HCEC 1CT (cell line): ENCODE data around the gene MST1.
"Not testable (repeated sequence)": the region's sequence is repeated elsewhere in the genome, so short reads cannot be mapped to it uniquely, and the experiment has no call there.

ENCODE experiments used
- DNase-seq: peaks from one replicate; pipeline ENCODE4 v3.0.0-alpha.2; 2017

Gene MST1

DNA sequence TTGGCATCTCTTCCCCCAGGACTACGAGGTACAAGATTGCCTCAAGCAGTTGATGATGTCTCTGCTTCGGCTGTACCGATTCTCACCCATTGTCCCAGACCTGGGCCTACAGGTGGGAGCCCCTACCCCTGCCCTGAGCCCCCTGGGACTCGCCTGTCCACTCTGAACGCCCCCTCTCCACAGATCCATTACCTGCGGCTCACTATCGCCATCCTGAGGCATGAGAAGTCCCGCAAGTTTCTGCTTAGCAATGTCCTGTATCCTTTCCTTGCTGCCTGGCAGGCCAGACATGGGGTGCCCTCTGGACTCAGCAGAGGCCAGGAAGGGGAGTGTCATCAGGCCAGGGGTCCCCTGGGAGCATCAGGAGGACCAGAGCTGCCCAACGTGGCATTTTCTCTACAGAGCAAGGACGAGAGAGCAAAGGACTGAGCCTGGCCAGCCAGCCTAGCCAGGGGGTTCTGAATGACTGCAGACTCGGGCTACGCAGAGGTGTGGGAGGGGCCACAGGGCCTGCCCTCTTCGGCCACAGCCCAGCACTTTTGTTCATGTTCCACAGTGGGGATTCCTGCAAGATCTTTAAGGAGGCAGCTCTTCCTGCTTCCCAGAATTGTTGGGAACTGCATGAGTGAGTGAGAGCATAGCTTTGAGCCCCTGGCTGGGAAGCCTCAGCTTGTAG is 11.3 kb upstream of the MST1 start:
- no peak for DNase-seq

DNA sequence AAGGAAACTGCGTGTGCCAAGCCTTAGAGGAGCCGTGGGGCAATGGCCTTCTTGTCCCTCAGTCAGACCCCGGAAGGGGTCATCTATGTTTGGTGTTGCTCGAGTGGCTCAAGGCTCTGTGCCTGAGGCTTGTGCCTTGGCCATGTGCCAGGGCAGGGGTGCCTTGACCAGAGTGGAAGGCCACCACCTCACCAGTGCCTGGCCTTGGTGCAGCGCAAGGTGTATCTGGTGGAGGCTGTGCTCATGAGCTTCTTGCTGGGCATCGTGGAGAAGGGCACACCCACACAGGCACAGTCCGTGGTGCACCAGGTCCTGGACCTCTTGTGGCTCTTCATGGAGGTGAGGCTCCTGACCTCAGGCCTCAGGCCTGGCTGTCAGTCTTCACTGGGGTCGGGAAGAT is 10.7 kb upstream of the MST1 start:
- DNase-seq = no peak

DNA sequence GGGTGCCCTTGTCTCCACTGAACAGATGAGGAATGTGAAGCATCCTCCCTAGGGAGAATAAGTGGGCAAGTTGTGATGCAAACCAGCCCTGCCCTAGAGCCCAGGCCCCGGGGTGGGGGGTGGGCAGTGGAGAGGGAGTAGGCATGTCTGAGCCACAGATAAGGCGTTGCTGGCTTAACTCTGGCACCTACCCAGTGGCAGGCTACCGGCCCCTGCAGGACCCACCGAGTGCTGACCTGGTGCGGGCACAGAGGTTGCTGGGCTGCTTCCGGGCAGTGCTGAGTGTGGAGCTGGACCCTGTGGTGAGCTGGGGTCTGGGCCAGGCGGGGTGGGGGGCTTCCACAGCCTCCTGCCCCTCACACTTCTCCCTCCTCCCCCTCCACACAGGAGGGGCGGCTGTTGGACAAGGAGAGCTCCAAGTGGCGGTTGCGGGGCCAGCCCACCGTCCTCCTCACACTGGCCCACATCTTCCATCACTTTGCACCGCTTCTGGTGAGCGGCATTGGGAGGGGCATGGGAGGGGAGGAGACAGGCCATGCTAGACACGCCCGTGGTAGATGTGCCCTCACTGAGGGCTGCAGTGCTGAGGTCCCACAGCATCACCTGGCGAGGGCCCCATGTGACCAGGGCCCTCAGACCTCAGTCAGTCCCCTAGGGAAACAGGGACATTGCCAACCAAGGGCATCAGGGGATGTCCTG is 10.2 kb upstream of the MST1 start:
- no peak for DNase-seq

DNA sequence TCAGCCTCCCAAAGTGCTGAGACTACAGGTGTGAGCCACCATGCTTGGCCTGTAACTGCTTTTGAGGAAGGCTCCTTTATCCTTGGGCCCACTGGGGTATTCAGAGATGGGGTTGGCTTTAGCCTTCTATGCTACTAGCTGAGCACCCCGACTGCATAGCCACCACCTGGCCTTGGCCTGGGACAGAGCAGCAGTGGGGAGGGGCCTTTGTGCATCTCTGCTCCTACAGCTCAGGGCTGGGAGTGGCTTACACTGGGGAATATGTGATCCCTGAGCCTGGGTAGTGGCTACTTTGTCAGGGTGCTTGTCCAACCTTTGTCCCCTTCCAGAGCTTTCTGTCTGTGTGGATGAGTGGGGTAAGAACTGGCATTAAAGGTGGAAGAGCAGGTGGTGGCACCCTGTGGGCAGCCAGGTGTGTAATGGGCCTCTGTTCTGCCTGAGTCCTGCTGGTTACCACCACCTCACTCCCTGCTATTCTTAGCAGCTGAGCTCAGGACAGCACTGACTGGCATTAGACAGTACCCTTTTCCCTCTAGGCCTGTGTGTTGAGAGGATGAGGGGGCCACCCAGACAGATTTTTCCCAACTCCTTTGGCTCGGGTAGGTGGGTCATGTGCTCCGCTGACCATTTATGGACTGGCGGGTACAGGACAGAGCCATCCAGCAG is 6.2 kb upstream of the MST1 start:
- DNase-seq = not testable (repeated sequence)

DNA sequence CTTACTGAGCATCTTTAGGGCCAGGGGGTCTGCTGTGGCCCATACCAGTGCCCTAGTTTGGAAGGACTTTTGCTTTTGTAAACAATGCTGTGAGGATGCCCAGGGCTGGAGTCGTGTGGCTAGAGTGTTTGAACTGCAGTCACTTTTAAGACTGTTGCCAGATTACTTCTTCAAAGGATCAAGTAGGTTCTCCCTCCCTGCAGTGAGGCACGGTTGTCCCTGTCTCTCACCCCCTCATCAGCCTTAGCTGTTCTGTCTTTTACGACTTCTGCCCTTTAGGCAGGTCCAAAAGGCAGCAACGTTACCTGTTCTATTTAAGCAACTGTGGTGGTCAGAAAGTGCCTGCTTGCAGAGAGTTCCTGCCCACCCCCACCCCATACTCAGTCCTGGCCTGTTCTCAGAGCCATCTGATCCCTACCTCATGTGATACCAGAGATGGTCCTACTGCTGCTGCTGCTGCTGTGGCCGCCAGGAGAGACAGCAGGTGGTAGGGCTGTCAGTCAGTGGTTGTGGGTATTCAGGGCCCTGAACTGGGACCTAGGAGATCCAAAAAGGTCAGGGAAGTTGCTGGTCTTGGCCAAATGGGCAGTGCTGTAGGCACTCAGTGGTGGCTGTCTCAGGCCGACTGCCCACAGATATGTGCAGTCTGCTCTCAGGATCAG is 5.3 kb upstream of the MST1 start:
- DNase-seq = not testable (repeated sequence)

DNA sequence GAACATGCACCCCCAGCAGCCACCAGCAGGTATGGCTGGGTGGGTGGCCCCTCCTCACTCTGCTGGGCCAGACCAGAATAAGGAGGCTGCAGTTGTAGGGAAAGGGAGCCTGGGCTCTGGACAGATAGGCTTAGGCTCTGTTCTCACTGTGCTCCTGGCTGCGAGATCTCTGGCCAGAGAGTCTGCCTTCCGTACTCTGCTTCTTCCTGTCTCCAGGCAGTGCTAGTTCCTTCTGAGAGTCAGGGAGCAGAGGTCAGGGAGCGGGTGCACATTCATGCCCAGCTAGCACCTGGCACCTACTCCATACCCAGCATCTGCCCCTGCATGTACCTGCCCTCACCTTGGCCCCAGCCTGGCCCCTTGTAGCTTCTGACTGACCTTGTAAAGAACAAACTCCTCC is 2.2 kb upstream of the MST1 start:
- DNase-seq = not testable (repeated sequence)

DNA sequence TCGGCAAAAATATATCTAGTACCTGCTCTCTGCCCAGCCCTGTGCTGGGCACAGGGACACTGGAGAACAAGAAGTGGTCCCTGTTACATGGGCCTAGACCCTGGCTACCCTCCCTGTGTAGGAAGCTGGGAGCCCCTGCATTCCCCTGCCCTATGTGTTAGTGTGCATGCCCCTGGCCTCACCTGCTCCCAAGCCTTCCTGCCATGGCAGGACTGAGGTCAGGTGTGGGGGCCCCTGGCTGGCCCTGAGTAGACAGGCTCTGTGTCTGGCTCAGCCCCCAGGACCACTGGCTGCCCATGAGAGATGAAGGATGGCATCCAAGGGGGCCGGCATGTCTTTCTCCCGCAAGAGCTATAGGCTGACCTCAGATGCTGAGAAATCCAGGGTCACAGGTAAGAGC is 1.6 kb upstream of the MST1 start:
- not testable (repeated sequence) for DNase-seq

DNA sequence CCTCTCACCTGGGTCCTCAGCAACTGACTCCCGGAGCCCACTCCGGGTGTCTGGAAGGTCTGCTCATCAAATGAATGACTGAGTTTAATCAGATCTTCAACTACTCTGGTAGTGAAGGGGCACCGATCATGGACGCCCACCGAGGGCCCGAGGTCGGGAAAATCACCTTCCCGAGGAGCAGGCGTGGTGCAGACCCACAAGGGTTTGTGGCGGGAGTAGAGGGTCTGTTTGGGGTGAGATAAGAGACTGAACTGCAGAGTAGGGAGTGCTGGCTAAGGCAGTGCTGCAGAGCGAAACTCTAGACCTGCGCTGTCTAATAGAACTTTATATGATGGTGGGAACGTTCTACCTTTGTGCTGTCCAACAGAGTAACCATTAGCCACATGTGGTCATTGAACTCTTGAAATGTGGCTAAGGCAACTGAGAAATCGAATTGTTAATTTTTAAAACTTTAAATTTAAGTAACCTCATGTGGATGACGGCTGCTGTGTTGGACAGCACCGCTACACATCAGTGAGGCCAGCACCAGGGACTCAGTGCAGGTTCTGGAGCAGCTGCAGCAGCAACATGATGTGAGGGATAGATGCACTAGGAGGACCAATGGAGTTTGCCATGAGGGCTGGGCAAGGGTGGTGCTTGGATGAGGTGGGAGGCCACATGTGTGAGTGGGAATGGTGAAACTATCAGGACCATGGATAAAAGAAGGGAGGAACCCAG is 792 bp upstream of the MST1 start:
- not testable (repeated sequence) for DNase-seq

DNA sequence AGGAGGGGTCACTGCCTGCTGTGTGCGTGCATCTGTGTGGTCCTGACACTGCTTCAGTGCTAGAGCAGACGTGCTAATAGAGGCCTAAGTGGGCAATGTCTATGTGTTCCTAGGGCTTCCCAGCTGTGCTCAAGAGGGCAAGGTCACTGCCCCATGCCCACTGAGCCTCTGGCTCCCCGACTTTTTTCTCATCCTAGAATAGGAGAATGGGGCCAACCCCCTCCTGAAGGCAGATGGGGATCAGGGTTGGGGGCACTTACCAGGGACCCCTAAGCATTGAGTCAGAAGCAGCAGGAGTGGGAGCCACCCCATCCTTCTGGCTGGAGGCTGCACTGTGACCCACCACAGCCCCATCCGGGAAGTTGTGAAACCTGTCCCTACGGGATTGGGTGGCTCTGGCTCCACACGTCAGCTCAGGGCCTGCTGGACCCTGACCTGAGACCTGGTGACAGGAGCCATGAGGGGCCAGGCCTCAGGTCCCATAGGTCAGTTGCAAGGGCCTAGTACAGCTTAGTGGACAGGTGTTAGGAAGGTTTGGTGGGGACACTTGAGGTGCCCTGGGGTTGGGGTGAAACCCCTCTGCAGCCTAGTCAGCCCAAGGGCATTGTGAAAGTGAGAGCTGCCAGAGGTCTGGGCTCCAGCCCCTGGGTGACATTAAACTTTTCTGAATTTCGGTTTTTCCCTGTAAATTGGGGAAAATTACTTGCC is 782 bp downstream of the MST1 start:
- DNase-seq = not testable (repeated sequence)

DNA sequence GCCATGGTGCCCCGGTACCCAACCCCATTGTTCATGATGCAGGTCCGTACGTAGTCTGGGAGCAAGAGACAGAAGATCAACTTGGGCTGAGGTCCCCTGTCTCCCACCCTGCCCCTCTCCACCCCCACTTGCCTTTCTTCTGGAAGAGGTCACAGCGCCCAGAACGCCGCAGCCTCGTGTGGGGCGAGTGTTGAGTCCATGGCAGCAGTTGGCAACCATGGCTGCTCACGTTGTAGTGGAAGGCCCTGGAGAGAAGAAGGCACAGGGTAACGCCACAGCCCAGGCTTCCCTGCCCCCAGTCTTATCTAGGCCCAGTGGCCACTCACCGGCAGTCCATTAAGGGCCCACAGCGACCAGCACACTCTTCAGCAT is 1.9 kb downstream of the MST1 start:
- DNase-seq = not testable (repeated sequence)

DNA sequence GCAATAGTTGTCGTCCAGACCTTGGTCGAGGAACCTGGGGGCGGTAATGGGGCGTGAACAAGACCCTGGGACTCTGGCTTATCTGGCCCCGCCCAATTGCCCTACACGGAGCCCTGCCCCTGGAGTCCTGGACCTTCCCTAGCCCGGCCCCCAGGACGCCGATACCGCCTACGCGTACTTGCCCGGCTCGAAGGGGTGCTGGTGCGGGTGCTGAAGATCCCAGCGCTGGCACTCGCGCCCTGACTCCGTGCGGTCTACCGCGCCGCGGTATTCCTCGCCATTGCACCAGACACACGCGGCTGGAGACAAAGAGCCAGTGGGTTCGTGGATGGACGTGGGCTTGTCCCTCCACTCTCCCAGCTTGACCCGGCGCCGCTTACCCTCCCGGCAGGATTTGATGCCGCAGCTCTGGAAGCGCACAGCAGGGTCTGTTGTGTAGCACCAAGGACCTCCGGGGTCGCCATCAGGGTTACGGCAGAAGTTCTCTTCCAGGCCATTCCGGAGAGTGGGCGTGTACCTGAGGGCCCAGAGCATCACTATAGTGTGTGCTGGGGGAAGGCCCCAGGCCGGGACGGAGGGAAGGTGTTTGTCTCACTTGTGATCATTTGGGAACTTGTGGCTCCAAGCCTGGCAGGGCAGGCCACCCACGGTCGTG is 2.4 kb downstream of the MST1 start:
- DNase-seq = not testable (repeated sequence)

DNA sequence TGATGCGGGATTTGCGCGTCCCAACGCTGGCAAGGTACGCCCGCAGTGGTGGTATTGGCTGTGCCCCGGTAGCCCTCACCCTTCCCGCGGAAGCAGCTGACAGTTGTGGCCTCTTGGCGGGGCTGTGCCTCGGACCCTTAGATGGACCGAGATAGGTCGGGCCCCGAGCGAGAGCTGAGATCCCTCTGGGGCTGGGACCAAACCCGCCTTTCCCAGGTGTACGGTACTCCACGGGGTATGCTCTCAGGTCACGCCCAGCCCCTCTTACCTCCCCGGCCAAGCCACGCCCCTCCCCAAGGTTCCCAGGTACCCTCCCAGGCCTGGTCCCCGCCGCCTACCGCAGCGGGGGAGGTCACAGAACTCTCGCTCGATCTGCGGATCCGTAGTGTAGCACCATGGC is 2.9 kb downstream of the MST1 start:
- not testable (repeated sequence) for DNase-seq

DNA sequence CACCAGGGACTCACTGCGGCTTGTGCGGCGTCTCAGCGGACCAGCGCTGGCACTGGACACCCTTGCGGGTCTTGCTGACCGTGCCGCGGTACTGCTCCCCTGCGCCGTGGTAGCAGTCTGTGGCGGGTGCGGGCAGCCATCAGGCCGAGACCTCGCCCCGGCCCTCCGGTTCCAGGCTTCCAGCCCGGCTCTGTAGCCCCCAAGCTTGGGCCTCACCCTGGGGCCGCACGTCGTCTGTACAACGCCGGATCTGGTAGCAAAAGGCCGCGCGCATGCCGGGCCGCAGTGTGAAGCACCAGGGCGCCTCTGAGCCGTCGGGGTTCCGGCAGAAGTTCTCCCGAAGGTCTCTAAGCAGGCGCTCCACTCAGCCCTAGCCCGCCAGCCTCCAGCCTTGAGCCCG is 3.4 kb downstream of the MST1 start:
- DNase-seq = not testable (repeated sequence)

DNA sequence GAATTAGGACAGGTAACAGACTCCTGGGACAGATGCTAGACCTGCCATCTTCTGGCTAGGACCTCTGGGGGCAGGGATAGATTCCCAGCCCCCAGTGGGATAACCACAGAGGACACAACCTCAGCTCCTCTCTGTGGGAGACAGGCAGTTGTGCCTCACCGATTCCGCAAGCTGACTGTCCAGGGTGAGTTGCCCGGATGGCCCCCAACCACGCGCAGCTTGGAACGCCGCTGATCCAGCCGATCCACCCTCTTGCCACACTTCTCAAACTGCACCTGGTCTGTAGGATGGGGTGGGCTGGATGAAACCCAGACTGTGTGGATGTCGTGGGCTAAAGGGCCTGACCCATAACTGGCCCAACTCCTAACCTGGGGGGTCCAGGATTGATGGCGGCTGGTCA is 4.2 kb downstream of the MST1 start:
- not testable (repeated sequence) for DNase-seq

DNA sequence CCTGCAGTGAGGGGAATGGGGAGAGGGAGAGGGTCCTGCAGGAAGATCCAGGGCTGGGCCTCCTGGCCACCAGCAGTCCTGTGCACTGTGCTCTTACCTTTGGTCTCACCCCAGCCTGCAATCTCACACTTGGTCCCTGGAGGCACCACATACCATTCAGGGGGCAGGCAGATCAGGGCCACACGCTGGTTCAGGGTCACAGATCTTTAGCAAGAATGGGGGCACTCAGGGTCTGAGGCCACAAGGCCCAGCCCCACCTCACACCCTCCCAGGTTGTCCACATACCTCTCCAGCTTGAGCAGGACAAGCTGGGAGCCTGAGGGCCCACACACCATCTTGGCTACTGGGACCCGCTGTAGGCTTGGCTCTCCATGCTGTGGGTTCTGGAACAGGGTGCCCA is 4.8 kb downstream of the MST1 start:
- DNase-seq = not testable (repeated sequence)

DNA sequence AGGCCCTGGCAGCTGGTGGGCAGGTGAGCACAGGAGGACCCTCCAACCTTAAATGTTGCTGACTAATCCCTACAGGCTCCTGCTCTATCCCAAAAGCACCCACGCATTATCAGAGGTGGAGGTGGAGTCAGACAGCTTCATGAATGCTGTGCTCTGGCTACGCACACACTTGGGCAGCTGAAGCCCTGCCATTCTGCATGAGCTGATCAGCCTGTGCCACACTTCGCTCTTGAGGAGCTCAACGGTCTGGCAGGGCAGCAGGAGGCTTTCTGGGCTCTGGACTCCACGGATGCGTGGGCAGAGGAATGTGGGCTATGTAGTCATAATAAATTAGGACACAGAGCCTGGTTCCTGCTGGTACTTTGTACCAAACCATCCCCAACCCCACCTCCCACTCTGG is 6.1 kb downstream of the MST1 start:
- DNase-seq = no peak

DNA sequence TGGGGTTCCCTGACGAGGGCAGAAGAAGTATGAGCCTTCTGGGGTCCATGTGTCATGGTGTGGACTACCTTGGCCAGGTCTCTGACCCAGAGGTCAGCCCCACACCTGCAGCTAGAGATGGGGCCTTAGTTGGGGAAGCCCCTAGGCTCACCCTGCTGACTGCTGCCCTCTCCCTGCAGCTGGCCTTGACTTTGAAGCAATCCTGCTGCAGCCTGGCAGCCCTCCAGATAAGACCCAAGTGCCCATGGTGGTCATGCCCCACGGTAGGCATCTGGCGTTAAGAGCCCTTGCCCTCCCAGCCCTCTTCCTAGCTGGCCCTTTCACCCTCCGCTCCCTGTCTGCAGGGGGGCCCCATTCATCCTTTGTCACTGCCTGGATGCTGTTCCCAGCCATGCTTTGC is 7.7 kb downstream of the MST1 start:
- DNase-seq = no peak

DNA sequence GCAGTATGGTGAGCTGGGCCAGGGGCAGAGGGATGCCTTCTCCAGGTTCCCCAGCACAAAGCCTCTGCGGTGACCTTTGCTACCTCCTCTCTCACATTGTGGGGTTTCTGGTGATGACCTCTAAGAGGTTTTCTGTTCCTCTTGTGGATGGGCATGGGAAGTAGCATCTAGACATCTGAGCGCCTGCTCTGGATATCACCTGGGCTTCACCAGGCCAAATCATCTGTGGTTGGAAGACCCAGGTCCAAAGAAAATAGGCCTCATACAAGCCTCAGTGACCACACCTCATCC is 8.1 kb downstream of the MST1 start:
- no peak for DNase-seq

DNA sequence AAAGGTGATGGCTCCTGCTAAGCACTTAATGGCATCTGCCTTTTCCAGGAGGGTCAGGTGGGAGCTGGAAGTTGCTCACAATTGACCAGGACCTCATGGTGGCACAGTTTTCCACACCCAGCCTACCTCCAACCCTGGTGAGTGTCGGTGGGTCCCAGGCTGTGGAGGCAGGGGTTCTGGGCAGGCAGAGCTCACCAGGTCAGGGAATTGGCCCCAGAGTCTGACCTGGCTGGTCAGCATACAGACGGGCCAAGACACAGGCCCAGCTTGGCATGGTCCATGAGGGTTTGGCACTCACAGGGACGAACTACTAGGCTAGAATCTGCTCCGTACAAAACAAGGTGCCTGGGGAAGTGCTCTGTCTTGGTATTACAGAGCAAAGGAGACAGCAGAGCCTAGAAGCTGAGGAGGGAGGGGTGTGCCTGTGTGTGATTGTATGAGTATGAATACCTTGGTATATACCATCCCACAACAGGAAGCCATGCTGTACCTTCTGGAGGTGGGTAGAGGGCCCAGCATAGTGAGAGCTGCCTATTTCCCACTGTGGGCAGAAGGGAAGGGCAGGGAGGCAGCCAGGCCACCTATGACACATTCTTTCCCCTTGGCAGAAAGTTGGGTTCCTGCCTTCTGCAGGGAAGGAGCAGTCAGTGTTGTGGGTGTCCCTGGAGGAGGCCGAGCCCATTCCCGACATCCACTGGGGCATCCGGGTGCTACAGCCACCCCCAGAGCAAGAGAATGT is 8.6 kb downstream of the MST1 start:
- DNase-seq = no peak

DNA sequence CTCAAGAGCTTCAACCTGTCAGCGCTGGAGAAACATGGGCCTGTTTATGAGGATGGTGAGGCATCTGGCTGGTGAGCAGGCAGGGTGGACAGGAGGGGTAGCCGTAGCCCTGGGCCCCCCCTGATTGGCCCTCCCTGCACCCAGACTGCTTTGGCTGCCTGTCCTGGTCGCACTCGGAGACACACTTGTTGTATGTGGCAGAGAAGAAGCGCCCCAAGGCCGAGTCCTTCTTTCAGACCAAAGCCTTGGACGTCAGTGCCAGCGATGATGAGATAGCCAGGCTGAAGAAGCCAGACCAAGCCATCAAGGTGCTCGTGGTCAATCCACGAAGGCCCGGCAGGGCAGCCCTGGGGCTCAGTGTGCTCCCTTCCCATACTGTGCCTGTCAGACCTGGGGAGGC is 13.4 kb downstream of the MST1 start:
- no peak for DNase-seq

DNA sequence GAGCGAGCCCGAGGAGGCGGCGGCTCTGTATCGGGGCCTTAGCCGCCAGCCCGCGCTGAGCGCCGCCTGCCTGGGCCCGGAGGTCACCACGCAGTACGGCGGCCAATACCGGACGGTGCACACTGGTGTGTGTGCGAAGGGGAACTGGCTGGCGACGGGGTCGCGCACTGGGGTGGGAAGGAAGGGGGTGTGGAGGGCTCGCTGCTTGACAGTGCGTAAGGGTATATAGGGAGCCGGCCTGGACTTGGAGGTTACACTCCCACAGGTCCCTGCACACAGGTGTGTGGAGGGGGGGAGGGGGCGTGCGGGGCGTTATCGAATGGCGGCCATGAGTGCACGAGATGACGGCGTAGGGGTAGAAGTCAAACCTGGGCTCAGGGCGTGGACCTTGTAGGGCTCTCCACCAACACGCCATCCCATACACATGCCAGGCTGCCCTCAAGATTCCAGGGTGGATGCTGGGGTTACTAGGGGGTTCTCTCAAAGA is 14.7 kb downstream of the MST1 start:
- DNase-seq = no peak
